HepG2 (cell line): ENCODE data around the gene IL21R. TPM values are rescaled to one million over a fixed set of nuclear protein-coding genes. Genes with fewer than 3 reads are reported as not detected.

Experiments
- ATF1 ChIP-seq: IDR thresholded peaks from 2 replicates; pipeline ENCODE4 v1.6.1; 2016; ENCODE audit warnings: mild to moderate bottlenecking, control low read depth
- BHLHE40 ChIP-seq: IDR thresholded peaks from 2 replicates; pipeline ENCODE4 v1.6.1; 2011; ENCODE audit warnings: low read length, improper control_type of control experiment
- DMAP1 ChIP-seq: IDR thresholded peaks from 2 replicates; pipeline ENCODE4 v1.6.1; 2016
- FOXA3 ChIP-seq: IDR thresholded peaks from 2 replicates; pipeline ENCODE4 v1.6.1; 2016; ENCODE audit warnings: missing genetic modification reagents, missing compliant biosample characterization
- HMG20A ChIP-seq: IDR thresholded peaks from 2 replicates; pipeline ENCODE4 v1.6.1; 2016; ENCODE audit warnings: borderline replicate concordance
- IRF1 ChIP-seq: sonication (generic); formaldehyde crosslinking; IDR thresholded peaks from 2 replicates; pipeline ENCODE4 v1.4.0; 2020; ENCODE audit warnings: low read depth, mild to moderate bottlenecking, missing genetic modification reagents
- KAT8 ChIP-seq: IDR thresholded peaks from 2 replicates; pipeline ENCODE4 v1.6.1; 2016; ENCODE audit warnings: missing genetic modification reagents, missing compliant biosample characterization
- KLF16 ChIP-seq, 2 experiments: sonication (generic) in 1 of 2; formaldehyde crosslinking in 1 of 2; IDR thresholded peaks; 2 replicates each; pipeline versions ENCODE4 v1.6.1 to v1.8.0; 2016 to 2023; ENCODE audit warnings: missing genetic modification reagents in 2 of 2, missing compliant biosample characterization in 1 of 2
- LCORL ChIP-seq, 2 experiments: fragments of 450-650 bp in 1 of 2; sonication (generic) in 1 of 2; formaldehyde crosslinking in 1 of 2; IDR thresholded peaks; 2 replicates each; pipeline versions ENCODE4 v1.5.0 to v1.6.1; 2017 to 2020; ENCODE audit warnings: antibody characterized with exemption in 1 of 2, missing genetic modification reagents in 1 of 2
- MED13 ChIP-seq: sonication (generic); formaldehyde crosslinking; IDR thresholded peaks from 2 replicates; pipeline ENCODE4 v1.5.0; 2020; ENCODE audit warnings: missing genetic modification reagents
- NR2F1 ChIP-seq, 2 experiments: fragments of 450-650 bp in 1 of 2; formaldehyde crosslinking in 1 of 2; IDR thresholded peaks; 2 replicates each; pipeline versions ENCODE4 v1.5.0 to v1.6.1; 2016 to 2020; ENCODE audit warnings: mild to moderate bottlenecking in 1 of 2, missing compliant biosample characterization in 1 of 2, missing genetic modification reagents in 1 of 2, moderate library complexity in 1 of 2
- PHF5A ChIP-seq: IDR thresholded peaks from one replicate; pipeline ENCODE4 v1.6.1; 2018; ENCODE audit warnings: low read depth, missing genetic modification reagents; ENCODE audit not compliant: unreplicated experiment
- RARA ChIP-seq: IDR thresholded peaks from 2 replicates; pipeline ENCODE4 v1.6.1; 2016; ENCODE audit warnings: missing genetic modification reagents, missing compliant biosample characterization
- RBFOX2 ChIP-seq: fragments of 200-400 bp; formaldehyde crosslinking; IDR thresholded peaks from 2 replicates; pipeline ENCODE4 v1.6.1; 2017; ENCODE audit warnings: low read depth, mild to moderate bottlenecking, low read length
- RBM39 ChIP-seq: fragments of 200-400 bp; formaldehyde crosslinking; IDR thresholded peaks from one replicate; pipeline ENCODE4 v1.6.1; 2018; ENCODE audit warnings: antibody characterized with exemption, mild to moderate bottlenecking, low read depth, low read length; ENCODE audit not compliant: poor library complexity, severe bottlenecking
- RCOR2 ChIP-seq: IDR thresholded peaks from 2 replicates; pipeline ENCODE4 v1.6.1; 2016; ENCODE audit warnings: missing biosample characterization, missing genetic modification reagents
- REPIN1 ChIP-seq: sonication (generic); formaldehyde crosslinking; IDR thresholded peaks from 2 replicates; pipeline ENCODE4 v1.8.0; 2022; ENCODE audit warnings: missing genetic modification reagents, low read depth, mild to moderate bottlenecking, borderline replicate concordance
- TEAD3 ChIP-seq: optimal IDR thresholded peaks from 2 replicates; pipeline ENCODE3; 2016; ENCODE audit warnings: borderline replicate concordance
- ZNF317 ChIP-seq: sonication (generic); formaldehyde crosslinking; IDR thresholded peaks from 2 replicates; pipeline ENCODE4 v1.5.0; 2020; ENCODE audit warnings: mild to moderate bottlenecking, missing genetic modification reagents
- ZNF430 ChIP-seq: sonication (generic); formaldehyde crosslinking; IDR thresholded peaks from 2 replicates; pipeline ENCODE4 v1.9.0; 2021; ENCODE audit warnings: mild to moderate bottlenecking, missing genetic modification reagents
- ZNF44 ChIP-seq: sonication (generic); formaldehyde crosslinking; IDR thresholded peaks from 2 replicates; pipeline ENCODE4 v1.5.1; 2020; ENCODE audit warnings: mild to moderate bottlenecking, missing genetic modification reagents
- ZNF564 ChIP-seq: sonication (generic); formaldehyde crosslinking; IDR thresholded peaks from 2 replicates; pipeline ENCODE4 v1.8.1; 2023; ENCODE audit warnings: mild to moderate bottlenecking, missing genetic modification reagents
- ZNF670 ChIP-seq: sonication (generic); formaldehyde crosslinking; IDR thresholded peaks from 2 replicates; pipeline ENCODE4 v1.8.0; 2022; ENCODE audit warnings: mild to moderate bottlenecking, missing genetic modification reagents, borderline replicate concordance
- ZNF747 ChIP-seq: sonication (generic); formaldehyde crosslinking; IDR thresholded peaks from 2 replicates; pipeline ENCODE4 v1.8.1; 2023; ENCODE audit warnings: missing genetic modification reagents, mild to moderate bottlenecking, borderline replicate concordance
- ZNF781 ChIP-seq: sonication (generic); formaldehyde crosslinking; IDR thresholded peaks from 2 replicates; pipeline ENCODE4 v1.5.1; 2020; ENCODE audit warnings: borderline replicate concordance, mild to moderate bottlenecking, missing genetic modification reagents; ENCODE audit errors: not compliant biosample characterization
- ZSCAN30 ChIP-seq: sonication (generic); formaldehyde crosslinking; IDR thresholded peaks from 2 replicates; pipeline ENCODE4 v1.5.0; 2020; ENCODE audit warnings: mild to moderate bottlenecking, missing genetic modification reagents
- polyA plus RNA-seq, 8 experiments: library from polyadenylated mRNA; depleted of rRNA in 3 of 8; stranded (reverse) in 7 of 8; unstranded in 1 of 8; fragments of >200 nt; fragmentation: Illumina TruSeq in 4 of 8; extraction: Trizol in 4 of 8; gene quantifications; 2 replicates each; pipeline versions ENCODE4 v1.2.1 to v1.2.3, GENCODE V29; 2011 to 2016; ENCODE audit warnings: low read depth in 4 of 8, missing spikeins in 1 of 8, mixed read lengths in 1 of 8; ENCODE audit not compliant: insufficient read depth in 1 of 8
- total RNA-seq, 5 experiments: library from RNA; depleted of rRNA; stranded (reverse); fragments of >200 nt; fragmentation: Illumina TruSeq; extraction: Trizol; gene quantifications; 2 replicates each; pipeline ENCODE4 v1.2.3, GENCODE V29; 2016; ENCODE audit warnings: low read depth in 1 of 5
- TF ChIP-seq, protein P1 (sequence below): IDR thresholded peaks from 2 replicates; pipeline ENCODE4 v1.6.1; 2016; ENCODE audit warnings: missing compliant biosample characterization, missing genetic modification reagents, borderline replicate concordance

IL21R gene
- total and polyA plus RNA-seq, 2 of the 13 experiments (the other 11 are each of a cell fraction or from before 2014, with no cell fraction given), result 0.49 to 0.64 TPM

DNA sequence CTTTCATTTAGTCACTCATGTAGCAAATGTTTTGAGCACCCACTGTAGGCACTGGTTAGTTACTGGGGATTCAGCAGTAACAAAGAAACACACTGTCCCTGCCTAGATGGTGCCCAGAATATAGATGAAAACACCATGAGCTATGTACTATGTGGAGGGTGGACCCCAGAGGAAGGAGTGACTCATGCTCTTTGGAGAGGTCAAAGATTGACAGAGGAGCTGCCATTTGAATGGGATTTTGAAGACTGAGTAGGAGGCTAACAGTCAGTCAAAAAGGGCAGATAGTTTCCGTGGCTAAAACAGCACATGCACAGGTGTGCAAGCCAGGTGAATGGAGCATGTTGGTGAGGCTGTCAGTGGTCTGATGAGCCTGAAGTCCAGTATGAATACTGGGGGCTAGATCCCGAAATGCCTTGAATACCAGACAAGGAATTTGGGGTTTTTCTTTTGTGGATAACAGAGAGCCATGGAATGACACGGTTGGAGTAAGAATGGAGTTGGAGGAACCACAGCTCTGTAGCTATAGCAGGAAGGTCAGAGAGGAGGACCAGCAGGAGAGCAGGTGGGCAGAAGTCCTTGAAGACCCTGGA is 6.1 kb downstream of the IL21R start (continued):
- TF ChIP-seq ZNF44 (peak; percentile 69; the same call in 1 of the 2 replicates), REPIN1 (CRISPR knock-in tag) (no peak), KAT8 (0 out of 2 replicates have a peak, but pooled peaks have one; percentile 39), ZSCAN30 (CRISPR knock-in tag) (no peak), KLF16 (CRISPR knock-in tag; IDR thresholded peaks at IDR 0.05) (0 out of 4 replicates have a peak, but pooled peaks of 1 of the 2 experiments have one; percentile 34), HMG20A (peak; percentile 46; the same call in 1 of the 2 replicates), MED13 (CRISPR knock-in tag) (no peak), FOXA3 (CRISPR knock-in tag) (peak; percentile 40; the same call in 1 of the 2 replicates), ZNF430 (CRISPR knock-in tag) (no peak), TEAD3 (peak; percentile 59), ATF1 (CRISPR knock-in tag) (0 out of 2 replicates have a peak, but pooled peaks have one; percentile 19), ZNF781 (CRISPR knock-in tag) (no peak), ZNF317 (CRISPR knock-in tag) (0 out of 2 replicates have a peak, but pooled peaks have one; percentile 51), DMAP1 (CRISPR knock-in tag) (no peak), RCOR2 (CRISPR knock-in tag) (0 out of 2 replicates have a peak, but pooled peaks have one; percentile 27), ZNF670 (CRISPR knock-in tag) (no peak), RBFOX2 (no peak), LCORL (IDR thresholded peaks at IDR 0.05) (no peak; the same call in 1 of the 2 replicates), LCORL (CRISPR knock-in tag; IDR thresholded peaks at IDR 0.05) (peak; percentile 72; the same call in 1 of the 2 replicates), PHF5A (CRISPR knock-in tag) (peak; percentile 28), RBM39 (no peak), NR2F1 (CRISPR knock-in tag; IDR thresholded peaks at IDR 0.05) (peak in 1 of 2 experiments; percentile 25; a peak in 1 of 4 replicates), ZNF747 (CRISPR knock-in tag) (no peak), BHLHE40 (0 out of 2 replicates have a peak, but pooled peaks have one; percentile 12), RARA (CRISPR knock-in tag) (peak; percentile 36; the same call in 1 of the 2 replicates), ZNF564 (no peak), IRF1 (CRISPR knock-in tag) (no peak)
- TF ChIP-seq, protein P1, sequence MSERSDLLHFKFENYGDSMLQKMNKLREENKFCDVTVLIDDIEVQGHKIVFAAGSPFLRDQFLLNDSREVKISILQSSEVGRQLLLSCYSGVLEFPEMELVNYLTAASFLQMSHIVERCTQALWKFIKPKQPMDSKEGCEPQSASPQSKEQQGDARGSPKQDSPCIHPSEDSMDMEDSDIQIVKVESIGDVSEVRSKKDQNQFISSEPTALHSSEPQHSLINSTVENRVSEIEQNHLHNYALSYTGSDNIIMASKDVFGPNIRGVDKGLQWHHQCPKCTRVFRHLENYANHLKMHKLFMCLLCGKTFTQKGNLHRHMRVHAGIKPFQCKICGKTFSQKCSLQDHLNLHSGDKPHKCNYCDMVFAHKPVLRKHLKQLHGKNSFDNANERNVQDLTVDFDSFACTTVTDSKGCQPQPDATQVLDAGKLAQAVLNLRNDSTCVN, result no peak
